Sigmoid colon (tissue), 7 donors: ENCODE results near the gene CCDC192. TPM values are rescaled to one million over a fixed set of nuclear protein-coding genes. Genes with fewer than 3 reads are reported as not detected.

Experiments used
- DNase-seq: peaks from one replicate; pipeline ENCODE4 v3.0.0-alpha.2; 2019
- H3K27ac ChIP-seq, 4 donors: fragments of 200-600 bp; sonication (generic); one replicate each; pipeline ENCODE4 v1.5.1; 2016 to 2019; ENCODE audit warnings: mild to moderate bottlenecking in 1 of 4
- H3K27me3 ChIP-seq, 3 donors: fragments of 200-600 bp; sonication (generic); one replicate each; pipeline ENCODE4 v1.5.1; 2019; ENCODE audit warnings: mild to moderate bottlenecking in 1 of 3
- H3K36me3 ChIP-seq, 4 donors: fragments of 200-600 bp; sonication (generic); one replicate each; pipeline ENCODE4 v1.5.1; 2016 to 2019
- H3K4me1 ChIP-seq, 4 donors: fragments of 200-600 bp; sonication (generic); one replicate each; pipeline ENCODE4 v1.5.1; 2017 to 2019
- H3K4me3 ChIP-seq, 4 donors: fragments of 200-600 bp; sonication (generic); one replicate each; pipeline ENCODE4 v1.5.1; 2017 to 2019; ENCODE audit warnings: mild to moderate bottlenecking in 2 of 4, moderate library complexity in 1 of 4
- H3K9me3 ChIP-seq, 4 donors: fragments of 200-600 bp in 3 of 4; sonication (generic) in 3 of 4; one replicate each; pipeline versions ENCODE4 v1.5.1 to v1.6.1; 2013 to 2019
- CTCF ChIP-seq, 4 experiments: fragments of 450-650 bp in 3 of 4; fragments of 200-600 bp in 1 of 4; IDR thresholded peaks; one replicate each; pipeline ENCODE4 v1.5.1; 2016 to 2019; ENCODE audit warnings: antibody characterized with exemption in 4 of 4, mild to moderate bottlenecking in 3 of 4, moderate library complexity in 2 of 4
- EP300 ChIP-seq, 4 donors: sonication (generic); formaldehyde crosslinking; IDR thresholded peaks; one replicate each; pipeline ENCODE4 v1.6.1; 2017; ENCODE audit warnings: antibody characterized with exemption in 4 of 4
- POLR2A ChIP-seq, 2 donors: fragments of 450-650 bp; IDR thresholded peaks; one replicate each; pipeline ENCODE4 v1.6.1; 2016; ENCODE audit warnings: antibody characterized with exemption in 2 of 2, mild to moderate bottlenecking in 2 of 2, moderate library complexity in 2 of 2
- POLR2AphosphoS5 ChIP-seq, 4 donors: sonication (generic); formaldehyde crosslinking; IDR thresholded peaks; one replicate each; pipeline ENCODE4 v1.6.1; 2017; ENCODE audit warnings: antibody characterized with exemption in 4 of 4
- WGBS, 2 donors: extraction: QIAGEN DNeasy Blood & Tissue Kit; methylation state at CpG; one replicate each; pipeline ENCODE4 v1.1.7; 2013; 5-methylcytosine and 5-hydroxymethylcytosine counted together
- intact Hi-C: fragments of 100-400 bp; cut with DNase I; formaldehyde crosslinking; loops from one replicate; pipeline ENCODE4 v1.15.1; 2023
- polyA plus RNA-seq, 3 donors: library from polyadenylated mRNA; stranded (reverse); fragments of 200-250 nt; gene quantifications; one replicate each; pipeline ENCODE4 v1.2.3, GENCODE V29; 2013
- total RNA-seq, 4 donors: library from RNA; depleted of rRNA; stranded (reverse); fragments of >200 nt; gene quantifications; one replicate each; pipeline ENCODE4 v1.1.0, GENCODE V29; 2016
- donor health status: healthy with polysubstance abuse.
- donor health status: Bipolar disorder and iron deficiency.
- donor health status: healthy.

CCDC192 gene
- total and polyA plus RNA-seq, 7 donors: 0.36 to 2.4 TPM; not detected in 5

GRCh38 chr5:127936439-127936972, 233.3 kb downstream of the CCDC192 start:
- Histone ChIP-seq H3K4me3 (no peak overlapping the region), H3K4me1 (peaks cover 0 to 8% (median 0%) of the 10 kb centered on the region in 4 donors), H3K9me3 (no peaks in the 10 kb centered on the region), H3K36me3 (no peaks in the 10 kb centered on the region), H3K27me3 (no peaks in the 10 kb centered on the region), H3K27ac (no peak overlapping the region)
- 48 to 74% methylated on average over 6 of the region's 6 CpGs for WGBS, 2 donors
- intact Hi-C loops: no loop called here
- no peak for DNase-seq
- no peak for TF ChIP-seq CTCF (IDR thresholded peaks at IDR 0.05)
- no peak for TF ChIP-seq POLR2AphosphoS5 (IDR thresholded peaks at IDR 0.05)
- TF ChIP-seq POLR2A (IDR thresholded peaks at IDR 0.05): no peak
- no peak for TF ChIP-seq EP300 (IDR thresholded peaks at IDR 0.05)

- H3K9me3 ChIP-seq: no peaks in the 10 kb centered on the region
- peaks cover 0 to 12% (median 5%) of the 10 kb centered on the region in 4 donors for H3K4me1 ChIP-seq
- no peak overlapping the region for H3K4me3 ChIP-seq
- no peak for TF ChIP-seq POLR2A (IDR thresholded peaks at IDR 0.05)
- no peak for TF ChIP-seq CTCF (IDR thresholded peaks at IDR 0.05)
- no peak for TF ChIP-seq POLR2AphosphoS5 (IDR thresholded peaks at IDR 0.05)
- TF ChIP-seq EP300 (IDR thresholded peaks at IDR 0.05): no peak
- H3K27me3 ChIP-seq: no peaks in the 10 kb centered on the region
- 96 to 99% methylated on average over 2 of the region's 2 CpGs for WGBS, 2 donors
- DNase-seq: no peak
- no peak overlapping the region for H3K27ac ChIP-seq
- intact Hi-C loops: no loop called here
- no peaks in the 10 kb centered on the region for H3K36me3 ChIP-seq
These were observed 235.6 kb downstream of the CCDC192 start for GRCh38 chr5:127938746-127939145.

- intact Hi-C loops: no loop called here
- H3K27ac ChIP-seq: peak overlapping the region in 1 of 4 donors; percentile 33
- no peaks in the 10 kb centered on the region for H3K27me3 ChIP-seq
- H3K4me1 ChIP-seq: peaks cover 0 to 6% (median 5%) of the 10 kb centered on the region in 4 donors
- no peak overlapping the region for H3K4me3 ChIP-seq
- TF ChIP-seq CTCF (IDR thresholded peaks at IDR 0.05) (no peak), EP300 (IDR thresholded peaks at IDR 0.05) (no peak), POLR2AphosphoS5 (IDR thresholded peaks at IDR 0.05) (no peak), POLR2A (IDR thresholded peaks at IDR 0.05) (no peak)
- WGBS, 2 donors: 11 to 60% methylated on average over 1 of the region's 1 CpG
- DNase-seq: no peak
- H3K9me3 ChIP-seq: no peaks in the 10 kb centered on the region
- H3K36me3 ChIP-seq: no peaks in the 10 kb centered on the region
These were observed 237.7 kb downstream of the CCDC192 start for GRCh38 chr5:127940854-127941253.

- intact Hi-C loops: no loop called here
- WGBS, 2 donors: 10 to 50% methylated on average over 9 of the region's 9 CpGs
- Histone ChIP-seq H3K4me3 (no peak overlapping the region), H3K4me1 (peaks cover 0 to 6% (median 5%) of the 10 kb centered on the region in 4 donors), H3K9me3 (no peaks in the 10 kb centered on the region), H3K36me3 (no peaks in the 10 kb centered on the region), H3K27ac (peak overlapping the region in 2 of 4 donors; percentile 21 to 33), H3K27me3 (no peaks in the 10 kb centered on the region)
- no peak for DNase-seq
- TF ChIP-seq POLR2A (IDR thresholded peaks at IDR 0.05): no peak
- no peak for TF ChIP-seq CTCF (IDR thresholded peaks at IDR 0.05)
- no peak for TF ChIP-seq POLR2AphosphoS5 (IDR thresholded peaks at IDR 0.05)
- no peak for TF ChIP-seq EP300 (IDR thresholded peaks at IDR 0.05)
These were observed 238.5 kb downstream of the CCDC192 start for GRCh38 chr5:127941646-127942045.
